Pancreas (tissue), 10 donors: Measurements from ENCODE around the gene RSPH9. TPM values are rescaled to one million over a fixed set of nuclear protein-coding genes. Genes with fewer than 3 reads are reported as not detected.
A peak's percentile ranks its signal among the peaks of the same experiment; 100 is the strongest.

Source experiments
- ATAC-seq, 4 donors: fragments of 200-7000 bp; cut with Tn5 transposase; one replicate each; pipeline versions ENCODE4 v1.8.0 to v1.9.1; 2020; ENCODE audit warnings: mild to moderate bottlenecking in 4 of 4, moderate library complexity in 4 of 4
- DNase-seq, 6 donors: peaks; one replicate each; pipeline ENCODE4 v3.0.0-alpha.2; 2020
- FAIRE-seq: peaks from 2 replicates; lab custom pipeline; 2012; peaks lifted over from hg19 to GRCh38; lab: Jason Lieb, UNC
- H3K27ac ChIP-seq, 4 donors: fragments of 200-600 bp; sonication (generic); 1 replicate in 3 of 4; 2 replicates in 1 of 4; pipeline versions ENCODE4 v1.5.0 to v1.8.0; 2020
- H3K27me3 ChIP-seq, 4 donors: fragments of 200-600 bp; one replicate each; pipeline ENCODE4 v1.8.0; 2021
- H3K36me3 ChIP-seq, 3 donors: fragments of 200-600 bp; sonication (generic) in 1 of 3; one replicate each; pipeline versions ENCODE4 v1.5.0 to v1.8.0; 2020 to 2021
- H3K4me1 ChIP-seq, 3 donors: fragments of 200-600 bp; one replicate each; pipeline ENCODE4 v1.8.0; 2021
- H3K4me3 ChIP-seq, 4 donors: fragments of 200-600 bp; sonication (generic) in 2 of 4; one replicate each; pipeline versions ENCODE4 v1.5.0 to v1.8.0; 2020 to 2021
- H3K9me3 ChIP-seq, 4 donors: fragments of 200-600 bp; one replicate each; pipeline ENCODE4 v1.8.0; 2021
- WGBS, 2 donors: extraction: QIAGEN DNeasy Blood & Tissue Kit; methylation state at CpG; one replicate each; pipeline ENCODE4 v1.1.7; 2013; 5-methylcytosine and 5-hydroxymethylcytosine counted together
- intact Hi-C, 3 donors: fragments of 100-400 bp; cut with DNase I; formaldehyde crosslinking; loops; one replicate each; pipeline versions ENCODE4 v1.11.1 to v1.14.2; 2022
- polyA plus RNA-seq, 2 donors: library from polyadenylated mRNA; stranded (reverse); fragments of 200-250 nt; gene quantifications; one replicate each; pipeline ENCODE4 v1.2.3, GENCODE V29; 2013
- total RNA-seq, 6 donors: library from RNA; stranded (reverse); fragmentation: NEBNext Ultra II Directional in 4 of 6; extraction: Animal tissue kit (Norgen Biotek cat#: 25700) in 4 of 6; gene quantifications; one replicate each; pipeline versions ENCODE4 v1.2.1 to v1.2.4, GENCODE V29; 2021 to 2023
- TF ChIP-seq, protein P1 (sequence below), 4 donors: fragments of 200-600 bp; sonication (generic) in 3 of 4; IDR thresholded peaks; one replicate each; pipeline versions ENCODE4 v1.5.0 to v1.8.0; 2021; ENCODE audit warnings: antibody characterized with exemption in 4 of 4
- donor health status: healthy with polysubstance abuse.
- donor health status: DM: no; HTN: no; CAD: no; lungs with moderate emphysema.
- donor health status: DM: no; HTN: no; CAD: no.
- donor health status: control.
- donor health status: control.
- donor health status: Bipolar disorder and iron deficiency.
- donor health status: DM: yes; HTN: yes; CAD: no.
- donor health status: DM: no; HTN: no; CAD: no.
- donor health status: DM: no; HTN: no; CAD: no.
- donor health status: DM: yes; HTN: yes; CAD: no.

Gene RSPH9
- total and polyA plus RNA-seq, 8 donors = 0.06 to 1.1 (median 0.12) TPM; not detected in 3

DNA sequence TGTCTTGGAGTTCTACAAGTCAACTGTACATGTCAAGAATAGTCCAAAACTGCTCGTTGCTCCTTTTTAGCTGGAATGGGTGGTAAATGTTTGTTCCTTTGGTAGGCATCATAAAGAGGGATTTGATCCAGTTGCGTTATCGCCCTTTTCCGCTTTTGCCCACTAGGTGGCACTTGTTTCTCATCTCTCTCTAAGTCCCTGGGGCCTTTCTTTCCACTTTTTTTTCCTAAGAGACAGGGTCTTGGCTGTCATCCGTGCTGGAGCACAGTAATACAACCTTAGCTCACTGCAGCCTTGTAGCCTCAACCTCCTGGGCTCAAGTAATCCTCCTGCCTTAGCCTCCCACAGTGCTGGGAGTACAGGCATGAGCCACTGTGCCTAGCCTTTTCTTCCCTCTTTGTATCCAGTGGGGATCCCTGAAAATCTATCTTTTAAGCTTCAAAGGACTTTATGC lies 36.5 kb upstream of the RSPH9 start:
- intact Hi-C loops = no loop called here
- ATAC-seq (peak; percentile 34 to 87 (median 83)), DNase-seq (peak in 3 of 6 donors; percentile 52 to 77 (median 69)), FAIRE-seq (no peak)
- WGBS, 2 donors = 2 to 4% methylated on average over 5 of the region's 5 CpGs
- Histone ChIP-seq H3K4me3 (no peak overlapping the region), H3K36me3 (peaks cover 0 to 32% (median 15%) of the 10 kb centered on the region in 3 donors), H3K27me3 (no peaks in the 10 kb centered on the region), H3K9me3 (no peaks in the 10 kb centered on the region), H3K27ac (no peak overlapping the region), H3K4me1 (no peaks in the 10 kb centered on the region)
- TF ChIP-seq, protein P1, sequence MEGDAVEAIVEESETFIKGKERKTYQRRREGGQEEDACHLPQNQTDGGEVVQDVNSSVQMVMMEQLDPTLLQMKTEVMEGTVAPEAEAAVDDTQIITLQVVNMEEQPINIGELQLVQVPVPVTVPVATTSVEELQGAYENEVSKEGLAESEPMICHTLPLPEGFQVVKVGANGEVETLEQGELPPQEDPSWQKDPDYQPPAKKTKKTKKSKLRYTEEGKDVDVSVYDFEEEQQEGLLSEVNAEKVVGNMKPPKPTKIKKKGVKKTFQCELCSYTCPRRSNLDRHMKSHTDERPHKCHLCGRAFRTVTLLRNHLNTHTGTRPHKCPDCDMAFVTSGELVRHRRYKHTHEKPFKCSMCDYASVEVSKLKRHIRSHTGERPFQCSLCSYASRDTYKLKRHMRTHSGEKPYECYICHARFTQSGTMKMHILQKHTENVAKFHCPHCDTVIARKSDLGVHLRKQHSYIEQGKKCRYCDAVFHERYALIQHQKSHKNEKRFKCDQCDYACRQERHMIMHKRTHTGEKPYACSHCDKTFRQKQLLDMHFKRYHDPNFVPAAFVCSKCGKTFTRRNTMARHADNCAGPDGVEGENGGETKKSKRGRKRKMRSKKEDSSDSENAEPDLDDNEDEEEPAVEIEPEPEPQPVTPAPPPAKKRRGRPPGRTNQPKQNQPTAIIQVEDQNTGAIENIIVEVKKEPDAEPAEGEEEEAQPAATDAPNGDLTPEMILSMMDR (IDR thresholded peaks at IDR 0.05) = peak; percentile 50 to 75 (median 68)

DNA sequence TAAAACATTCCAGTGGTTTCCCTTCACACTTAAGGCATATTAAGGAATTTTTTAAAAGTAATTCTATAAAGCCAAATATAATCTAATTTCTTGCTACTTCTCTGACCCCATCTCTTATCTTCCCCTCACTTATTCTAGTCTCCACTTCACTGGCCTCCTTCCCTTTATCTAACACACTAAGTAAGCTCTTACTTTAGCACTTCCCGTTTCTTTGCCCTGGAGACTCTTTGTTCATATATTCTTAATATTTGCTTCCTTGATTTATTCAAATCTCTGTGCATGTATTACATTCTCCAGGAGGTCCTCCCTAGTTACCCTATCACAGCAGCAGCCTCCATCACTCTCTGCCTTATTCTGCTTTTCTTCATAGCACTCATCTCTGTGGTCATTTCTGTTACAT lies 36.0 kb upstream of the RSPH9 start:
- H3K27ac ChIP-seq = no peak overlapping the region
- FAIRE-seq (no peak), ATAC-seq (peak in 1 of 4 donors; percentile 8), DNase-seq (no peak)
- peaks cover 0 to 35% (median 15%) of the 10 kb centered on the region in 3 donors for H3K36me3 ChIP-seq
- H3K27me3 ChIP-seq = no peaks in the 10 kb centered on the region
- intact Hi-C loops = no loop called here
- TF ChIP-seq, protein P1 (IDR thresholded peaks at IDR 0.05) = no peak
- WGBS, 2 donors = 78 to 88% methylated on average over 1 of the region's 1 CpG
- H3K4me3 ChIP-seq = no peak overlapping the region
- H3K4me1 ChIP-seq = no peaks in the 10 kb centered on the region
- H3K9me3 ChIP-seq = no peaks in the 10 kb centered on the region

DNA sequence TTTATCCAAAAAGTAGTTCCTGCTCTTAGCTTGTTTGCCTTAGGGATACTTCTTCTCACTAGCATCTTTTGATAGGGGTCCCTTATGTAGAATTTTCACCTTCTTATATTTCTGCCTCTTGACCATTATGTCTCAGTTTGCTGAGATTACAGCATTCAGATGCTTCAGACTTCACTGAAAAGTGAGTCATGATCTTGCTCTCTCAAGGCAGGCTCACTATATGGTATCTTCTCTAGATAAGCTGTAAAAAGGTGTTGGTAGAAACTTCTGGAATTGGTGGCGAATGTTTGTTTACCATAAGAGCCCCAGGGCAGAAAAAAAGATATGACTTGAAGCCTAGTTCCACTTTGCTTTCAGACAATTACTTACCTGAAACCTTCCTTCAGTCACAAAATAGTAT lies 35.4 kb upstream of the RSPH9 start:
- Histone ChIP-seq H3K4me3 (no peak overlapping the region), H3K27ac (no peak overlapping the region), H3K27me3 (no peaks in the 10 kb centered on the region), H3K9me3 (no peaks in the 10 kb centered on the region), H3K36me3 (peaks cover 0 to 40% (median 14%) of the 10 kb centered on the region in 3 donors), H3K4me1 (no peaks in the 10 kb centered on the region)
- FAIRE-seq (no peak), ATAC-seq (no peak), DNase-seq (no peak)
- 88 to 91% methylated on average over 1 of the region's 1 CpG for WGBS, 2 donors
- intact Hi-C loops = no loop called here
- TF ChIP-seq, protein P1 (IDR thresholded peaks at IDR 0.05) = no peak

DNA sequence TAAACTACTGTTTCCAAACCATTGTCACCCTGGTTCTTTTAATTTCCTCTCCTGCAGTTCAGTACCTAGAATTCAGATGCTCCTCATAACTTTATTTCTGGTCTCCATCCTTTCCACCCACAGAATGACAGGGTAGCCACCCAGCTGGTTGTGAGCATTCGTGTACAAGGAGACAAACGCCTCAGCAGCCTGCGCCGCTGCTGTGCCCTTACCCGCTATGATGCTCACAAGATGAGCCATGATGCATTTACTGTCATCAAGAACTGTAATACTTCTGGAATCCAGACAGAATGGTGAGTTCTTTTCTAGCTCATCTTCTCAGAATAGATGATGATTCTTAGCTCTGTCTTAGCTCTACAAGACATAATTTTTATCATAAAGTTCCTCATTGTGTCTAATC lies 34.4 kb upstream of the RSPH9 start:
- no peaks in the 10 kb centered on the region for H3K27me3 ChIP-seq
- peaks cover 0 to 35% (median 13%) of the 10 kb centered on the region in 3 donors for H3K36me3 ChIP-seq
- H3K4me1 ChIP-seq = no peaks in the 10 kb centered on the region
- no peak for ATAC-seq
- intact Hi-C loops = no loop called here
- no peak overlapping the region for H3K27ac ChIP-seq
- TF ChIP-seq, protein P1 (IDR thresholded peaks at IDR 0.05) = no peak
- no peak for FAIRE-seq
- H3K4me3 ChIP-seq = no peak overlapping the region
- no peaks in the 10 kb centered on the region for H3K9me3 ChIP-seq
- peak in 1 of 6 donors; percentile 22 for DNase-seq
- 93 to 95% methylated on average over 5 of the region's 5 CpGs for WGBS, 2 donors

DNA sequence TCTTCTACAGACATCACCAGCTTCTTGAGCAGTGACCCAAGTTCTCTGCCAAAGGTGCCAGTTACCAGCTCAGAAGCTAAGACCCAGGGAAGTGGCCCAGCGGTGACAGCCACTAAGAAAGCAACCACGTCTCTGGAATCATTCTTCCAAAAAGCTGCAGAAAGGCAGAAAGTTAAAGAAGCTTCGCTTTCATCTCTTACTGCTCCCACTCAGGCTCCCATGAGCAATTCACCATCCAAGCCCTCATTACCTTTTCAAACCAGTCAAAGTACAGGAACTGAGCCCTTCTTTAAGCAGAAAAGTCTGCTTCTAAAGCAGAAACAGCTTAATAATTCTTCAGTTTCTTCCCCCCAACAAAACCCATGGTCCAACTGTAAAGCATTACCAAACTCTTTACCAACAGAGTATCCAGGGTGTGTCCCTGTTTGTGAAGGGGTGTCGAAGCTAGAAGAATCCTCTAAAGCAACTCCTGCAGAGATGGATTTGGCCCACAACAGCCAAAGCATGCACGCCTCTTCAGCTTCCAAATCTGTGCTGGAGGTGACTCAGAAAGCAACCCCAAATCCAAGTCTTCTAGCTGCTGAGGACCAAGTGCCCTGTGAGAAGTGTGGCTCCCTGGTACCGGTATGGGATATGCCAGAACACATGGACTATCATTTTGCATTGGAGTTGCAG lies 31.0 kb upstream of the RSPH9 start:
- Histone ChIP-seq H3K36me3 (peaks cover 0 to 22% (median 6%) of the 10 kb centered on the region in 3 donors), H3K4me1 (no peaks in the 10 kb centered on the region), H3K9me3 (no peaks in the 10 kb centered on the region), H3K4me3 (no peak overlapping the region), H3K27me3 (no peaks in the 10 kb centered on the region), H3K27ac (no peak overlapping the region)
- TF ChIP-seq, protein P1 (IDR thresholded peaks at IDR 0.05) = no peak
- FAIRE-seq = no peak
- ATAC-seq = no peak
- DNase-seq = peak in 1 of 6 donors; percentile 6
- 95 to 96% methylated on average over 6 of the region's 6 CpGs for WGBS, 2 donors
- intact Hi-C loops = no loop called here
